Gastroesophageal sphincter (tissue), 3 donors: ENCODE data around the gene LIMK1.

ENCODE experiments used
- CTCF ChIP-seq, 4 experiments: fragments of 200-600 bp in 2 of 4; fragments of 450-650 bp in 2 of 4; sonication (generic) in 1 of 4; IDR thresholded peaks; one replicate each; pipeline ENCODE4 v1.5.1; 2017 to 2019; ENCODE audit warnings: antibody characterized with exemption in 4 of 4, mild to moderate bottlenecking in 2 of 4, moderate library complexity in 2 of 4
- POLR2A ChIP-seq, 2 donors: fragments of 450-650 bp; IDR thresholded peaks; one replicate each; pipeline ENCODE4 v1.6.1; 2017; ENCODE audit warnings: antibody characterized with exemption in 2 of 2, mild to moderate bottlenecking in 2 of 2, moderate library complexity in 1 of 2

DNA sequence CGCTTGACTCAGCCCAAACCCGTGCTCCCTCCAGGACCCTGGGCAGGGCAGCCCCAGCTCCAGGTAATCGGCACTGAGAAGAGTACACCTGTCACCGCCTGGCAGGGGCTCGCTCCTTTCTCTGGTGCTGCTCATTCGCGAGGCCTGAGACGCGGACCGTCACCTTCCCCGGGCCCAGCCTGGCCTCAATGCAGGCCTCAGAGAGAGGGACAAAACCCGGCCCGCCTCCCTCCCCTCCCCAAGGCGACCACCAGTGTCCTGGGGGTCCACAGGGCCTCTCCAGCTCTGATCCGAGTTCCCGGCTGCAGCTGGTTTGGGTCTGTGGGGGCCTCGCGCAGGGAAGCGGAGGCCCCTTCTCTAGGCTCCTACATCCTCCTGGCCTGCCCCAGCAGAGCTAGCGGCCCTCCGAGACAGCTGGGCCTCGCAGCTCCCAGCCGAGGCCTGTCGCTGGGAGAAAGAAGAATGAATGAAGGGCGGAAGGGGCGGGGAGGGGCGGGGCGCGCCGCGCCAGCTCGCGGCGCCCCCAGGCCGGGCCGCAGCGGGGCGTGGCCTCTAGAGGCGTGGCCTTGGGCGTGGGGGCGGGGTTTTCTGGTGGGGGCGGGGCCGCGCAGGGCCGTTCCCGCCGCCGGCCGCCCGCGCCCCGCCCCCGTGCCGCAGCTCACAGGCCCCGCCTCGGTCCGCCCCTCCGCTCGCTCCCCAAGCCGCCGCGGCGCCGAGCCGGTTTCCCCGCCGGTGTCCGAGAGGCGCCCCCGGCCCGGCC is at the start of gene LIMK1:
- TF ChIP-seq CTCF (IDR thresholded peaks at IDR 0.05) = no peak
- no peak for TF ChIP-seq POLR2A (IDR thresholded peaks at IDR 0.05)
